H1 (cell line): ENCODE results near the gene ARHGEF10L. TPM values are rescaled to one million over a fixed set of nuclear protein-coding genes. Genes with fewer than 3 reads are reported as not detected.

ENCODE experiments used
- CTCF ChIA-PET: fragments of 300-600 bp; sonication (Branson Sonifier 250); formaldehyde crosslinking; loops from one replicate; lab custom pipeline; 2021; ENCODE audit not compliant: partially characterized antibody; lab: Charles Lee
- POLR2A ChIA-PET: fragments of 300-600 bp; sonication (Branson Sonifier 250); formaldehyde crosslinking; loops from one replicate; lab custom pipeline; 2021; ENCODE audit warnings: inconsistent platforms; ENCODE audit not compliant: partially characterized antibody; lab: Charles Lee
- DNase-seq, 2 experiments: peaks; one replicate each; pipeline versions ENCODE4 v3.0.0 to v3.0.0-alpha.2; 2010 to 2022; ENCODE audit warnings: low spot score in 2 of 2, low read depth in 1 of 2, mixed read lengths in 1 of 2
- FAIRE-seq: peaks from 2 replicates; lab custom pipeline; 2011; peaks lifted over from hg19 to GRCh38; lab: Jason Lieb, UNC
- H2AFZ ChIP-seq: 2 replicates; pipeline ENCODE4 v1.8.1; 2012; ENCODE audit warnings: low read length, inconsistent platforms
- H2AK5ac ChIP-seq: 2 replicates; pipeline ENCODE4 v1.6.1; 2013; ENCODE audit warnings: low read depth, low read length
- H2BK120ac ChIP-seq: replicated peaks from 2 replicates; pipeline ENCODE3; 2013; ENCODE audit warnings: low read depth, low read length, inconsistent platforms
- H2BK12ac ChIP-seq: 2 replicates; pipeline ENCODE4 v1.6.1; 2013; ENCODE audit warnings: low read depth, low read length
- H2BK15ac ChIP-seq: 2 replicates; pipeline ENCODE4 v1.6.1; 2013; ENCODE audit warnings: low read length
- H2BK20ac ChIP-seq: 2 replicates; pipeline ENCODE4 v1.6.1; 2013; ENCODE audit warnings: low read length
- H2BK5ac ChIP-seq: 2 replicates; pipeline ENCODE4 v1.6.1; 2013; ENCODE audit warnings: low read depth, low read length
- H3K14ac ChIP-seq: 2 replicates; pipeline ENCODE4 v1.6.1; 2013; ENCODE audit warnings: inconsistent platforms; ENCODE audit not compliant: insufficient read length
- H3K18ac ChIP-seq: 2 replicates; pipeline ENCODE4 v1.6.1; 2013; ENCODE audit warnings: low read length; ENCODE audit errors: extremely low read depth
- H3K23ac ChIP-seq: 2 replicates; pipeline ENCODE4 v1.6.1; 2013; ENCODE audit warnings: inconsistent platforms; ENCODE audit not compliant: insufficient read length
- H3K23me2 ChIP-seq: 2 replicates; pipeline ENCODE4 v1.6.1; 2013; ENCODE audit warnings: low read depth, low read length
- H3K27ac ChIP-seq: 2 replicates; pipeline ENCODE4 v1.6.1; 2011; ENCODE audit warnings: low read depth, low read length, inconsistent platforms
- H3K27me3 ChIP-seq, 4 experiments: replicated peaks in 1 of 4; 1 replicate in 1 of 4; 2 replicates in 3 of 4; pipeline versions ENCODE4 v1.6.1 to v1.8.1; 2011 to 2013; ENCODE audit warnings: low read length in 3 of 4, mild to moderate bottlenecking in 3 of 4, inconsistent platforms in 2 of 4, mixed read lengths in 2 of 4, moderate library complexity in 1 of 4; ENCODE audit not compliant: control insufficient read depth in 3 of 4, insufficient read depth in 3 of 4; ENCODE audit errors: extremely low read depth in 1 of 4
- H3K36me3 ChIP-seq, 4 experiments: 2 replicates each; pipeline versions ENCODE4 v1.6.1 to v1.8.1; 2011 to 2013; ENCODE audit warnings: mild to moderate bottlenecking in 4 of 4, low read length in 3 of 4, moderate library complexity in 2 of 4, control low read depth in 1 of 4, inconsistent platforms in 1 of 4; ENCODE audit not compliant: insufficient read depth in 4 of 4, control insufficient read depth in 2 of 4
- H3K4ac ChIP-seq: replicated peaks from 2 replicates; pipeline ENCODE3; 2013; ENCODE audit warnings: low read length, low read depth, mixed read lengths, inconsistent platforms; ENCODE audit not compliant: insufficient read length
- H3K4me1 ChIP-seq, 4 experiments: replicated peaks in 1 of 4; 1 replicate in 1 of 4; 2 replicates in 3 of 4; pipeline versions ENCODE4 v1.6.1 to v1.8.1; 2011 to 2013; ENCODE audit warnings: low read length in 3 of 4, inconsistent platforms in 2 of 4, mixed read lengths in 1 of 4; ENCODE audit not compliant: insufficient read depth in 4 of 4, control insufficient read depth in 3 of 4
- H3K4me2 ChIP-seq, 2 experiments: 2 replicates each; pipeline versions ENCODE4 v1.6.1 to v1.8.1; 2011 to 2013; ENCODE audit warnings: low read depth in 2 of 2, low read length in 2 of 2, control low read depth in 1 of 2, inconsistent platforms in 1 of 2, mild to moderate bottlenecking in 1 of 2; ENCODE audit not compliant: insufficient read depth in 1 of 2
- H3K4me3 ChIP-seq, 4 experiments: fragments of 200-600, 300-600 bp in 1 of 4; sonication (generic), shearing (Covaris generic), sonication (Bioruptor Twin) in 1 of 4; 2 replicates each; pipeline versions ENCODE4 v1.5.1 to v1.8.1; 2011 to 2016; ENCODE audit warnings: low read length in 4 of 4, low read depth in 3 of 4, control low read depth in 2 of 4, inconsistent platforms in 2 of 4, mild to moderate bottlenecking in 2 of 4, mixed read lengths in 1 of 4, moderate library complexity in 1 of 4; ENCODE audit not compliant: insufficient read depth in 2 of 4; ENCODE audit errors: extremely low read depth in 1 of 4
- H3K56ac ChIP-seq: replicated peaks from 2 replicates; pipeline ENCODE3; 2013; ENCODE audit warnings: low read depth, mild to moderate bottlenecking, mixed read lengths, low read length, inconsistent platforms; ENCODE audit not compliant: insufficient read length
- H3K79me1 ChIP-seq: 2 replicates; pipeline ENCODE4 v1.6.1; 2013; ENCODE audit warnings: low read depth, low read length, control low read depth
- H3K79me2 ChIP-seq, 2 experiments: 2 replicates each; pipeline versions ENCODE4 v1.6.1 to v1.8.1; 2012 to 2013; ENCODE audit warnings: low read length in 2 of 2, mild to moderate bottlenecking in 2 of 2, inconsistent platforms in 1 of 2; ENCODE audit not compliant: insufficient read depth in 2 of 2, control insufficient read depth in 1 of 2
- H3K9ac ChIP-seq, 4 experiments: replicated peaks in 1 of 4; 1 replicate in 1 of 4; 2 replicates in 3 of 4; pipeline versions ENCODE4 v1.6.1 to v1.8.1; 2011 to 2013; ENCODE audit warnings: low read depth in 3 of 4, low read length in 3 of 4, control low read depth in 2 of 4, mild to moderate bottlenecking in 2 of 4, moderate library complexity in 2 of 4, inconsistent platforms in 1 of 4; ENCODE audit errors: extremely low read depth in 1 of 4
- H3K9me3 ChIP-seq, 2 experiments: 2 replicates each; pipeline versions ENCODE4 v1.6.1 to v1.8.1; 2012 to 2013; ENCODE audit warnings: mild to moderate bottlenecking in 2 of 2, moderate library complexity in 2 of 2, control low read depth in 1 of 2, inconsistent platforms in 1 of 2, low read depth in 1 of 2, low read length in 1 of 2, mixed read lengths in 1 of 2; ENCODE audit not compliant: insufficient read depth in 2 of 2
- H4K20me1 ChIP-seq, 2 experiments: replicated peaks in 1 of 2; 2 replicates each; pipeline versions ENCODE3 to v1.8.1; 2011 to 2013; ENCODE audit warnings: inconsistent platforms in 2 of 2, low read length in 2 of 2, mild to moderate bottlenecking in 1 of 2; ENCODE audit not compliant: insufficient read depth in 2 of 2, control insufficient read depth in 1 of 2
- H4K5ac ChIP-seq: 2 replicates; pipeline ENCODE4 v1.6.1; 2013; ENCODE audit warnings: low read length, low read depth, mixed read lengths, inconsistent platforms; ENCODE audit not compliant: insufficient read length
- H4K8ac ChIP-seq: 2 replicates; pipeline ENCODE4 v1.8.0; 2013; ENCODE audit warnings: mild to moderate bottlenecking, moderate library complexity, low read length, inconsistent platforms; ENCODE audit not compliant: insufficient read depth; ENCODE audit errors: extremely low read depth
- H4K91ac ChIP-seq: replicated peaks from 2 replicates; pipeline ENCODE3; 2013; ENCODE audit warnings: low read length, mixed read lengths, inconsistent platforms; ENCODE audit not compliant: insufficient read length
- GTF2F1 ChIP-seq: IDR thresholded peaks from 2 replicates; pipeline ENCODE4 v1.6.1; 2012; ENCODE audit warnings: low read depth, low read length, improper control_type of control experiment, borderline replicate concordance
- JUND ChIP-seq: IDR thresholded peaks from 2 replicates; pipeline ENCODE4 v1.6.1; 2011; ENCODE audit warnings: mild to moderate bottlenecking, improper control_type of control experiment, low read length
- KDM1A ChIP-seq: fragments of 200-600, 300-600 bp; sonication (generic); IDR thresholded peaks from 2 replicates; pipeline ENCODE4 v1.7.1; 2016; ENCODE audit warnings: mild to moderate bottlenecking, low read length, borderline replicate concordance
- KDM5A ChIP-seq: fragments of 200-600 bp; IDR thresholded peaks from 2 replicates; pipeline ENCODE4 v1.7.1; 2012; ENCODE audit warnings: mild to moderate bottlenecking, low read length, inconsistent platforms, mixed read lengths
- WGBS, 2 experiments: shearing (Covaris generic) in 1 of 2; methylation state at CpG; one replicate each; pipeline versions ENCODE4 v1.1.6 to v1.1.7; 2013 to 2015; ENCODE audit warnings: low lambda C conversion rate in 2 of 2, mixed read lengths in 2 of 2, inconsistent platforms in 1 of 2, low coverage in 1 of 2, missing lambda C conversion rate in 1 of 2; ENCODE audit not compliant: insufficient replicate concordance in 2 of 2, insufficient coverage in 1 of 2, insufficient read length in 1 of 2; ENCODE audit errors: extremely low coverage in 1 of 2, missing lambda C conversion rate in 1 of 2; 5-methylcytosine and 5-hydroxymethylcytosine counted together
- polyA plus RNA-seq, 7 experiments: library from polyadenylated mRNA; depleted of rRNA in 3 of 7; stranded (reverse) in 5 of 7; unstranded in 2 of 7; fragments of >200 nt in 5 of 7; fragments of 200-250 nt in 2 of 7; gene quantifications; 1 replicate in 5 of 7; 2 replicates in 1 of 7; 4 replicates in 1 of 7; pipeline versions ENCODE4 v1.2.1 to v1.2.3, GENCODE V29; 2011 to 2013; ENCODE audit warnings: missing spikeins in 2 of 7, mixed read lengths in 2 of 7
- total RNA-seq: library from RNA; stranded (reverse); fragmentation: NEBNext Ultra II Directional; extraction: Animal tissue kit (Norgen Biotek cat#: 25700); gene quantifications from 2 replicates; pipeline ENCODE4 v1.2.1, GENCODE V29; 2021

The ARHGEF10L gene
- total and polyA plus RNA-seq, 2 of the 8 experiments (the other 6 are each of a cell fraction or from before 2014, with no cell fraction given) = 33.6 to 39.6 TPM

- Histone ChIP-seq H3K4me1 (peaks cover 0 to 16% (median 10%) of the 10 kb centered on the region in 4 experiments; a peak in 5 of 7 replicates), H2BK120ac (no peak overlapping the region), H2BK12ac (peak overlapping the region; percentile 60; the same call in 1 of the 2 replicates), H2AK5ac (peak overlapping the region; percentile 79; the same call in 1 of the 2 replicates), H2AFZ (peak overlapping the region; percentile 10; the same call in 1 of the 2 replicates), H3K79me2 (no peaks in the 10 kb centered on the region), H3K27ac (no peak overlapping the region), H2BK5ac (peak overlapping the region; percentile 66), H3K4me3 (no peak overlapping the region), H3K36me3 (no peaks in the 10 kb centered on the region), H3K23me2 (peaks cover 5% of the 10 kb centered on the region; the same call in 1 of the 2 replicates), H2BK15ac (0 out of 2 replicates have a peak overlapping the region, but pooled peaks have one; percentile 11), H3K9ac (no peak overlapping the region), H4K91ac (no peak overlapping the region), H4K5ac (peak overlapping the region; percentile 18), H3K27me3 (no peaks in the 10 kb centered on the region), H3K79me1 (no peaks in the 10 kb centered on the region), H3K4ac (no peak overlapping the region), H3K14ac (no peak overlapping the region), H3K23ac (no peak overlapping the region), H3K56ac (no peak overlapping the region), H3K18ac (peak overlapping the region; percentile 38; the same call in 1 of the 2 replicates), H3K9me3 (no peaks in the 10 kb centered on the region; a peak in 1 of 4 replicates), H4K20me1 (no peaks in the 10 kb centered on the region), H3K4me2 (no peak overlapping the region), H4K8ac (0 out of 2 replicates have a peak overlapping the region, but pooled peaks have one; percentile 17), H2BK20ac (0 out of 2 replicates have a peak overlapping the region, but pooled peaks have one; percentile 77)
- TF ChIP-seq KDM5A (no peak), JUND (no peak), GTF2F1 (no peak), KDM1A (0 out of 2 replicates have a peak, but pooled peaks have one; percentile 0)
- FAIRE-seq (no peak), DNase-seq (no peak)
- WGBS, 2 experiments = 88% methylated on average over 8 of the region's 8 CpGs; no CpG with 5 or more reads in 1 of the 2 experiments
- CTCF ChIA-PET = interaction anchor here (0.6 to 86.2 kb wide), 9 partner anchors 18 to 311 kb away, joined by 3 to 1640 read pairs (median 6); no protein-coding TSS in a partner anchor
- POLR2A ChIA-PET = interaction anchor here (0.6 to 11.4 kb wide), 7 partner anchors 8 to 42 kb away, joined by 3 to 123 read pairs (median 7); partner anchors contain the start of gene ARHGEF10L
Observed at GRCh38 chr1:17531682-17532487, 7.6 kb upstream of the ARHGEF10L start.
